Body of pancreas (tissue), 4 donors: Measurements from ENCODE around the gene TMCC3. TPM values are rescaled to one million over a fixed set of nuclear protein-coding genes. Genes with fewer than 3 reads are reported as not detected.

Source experiments
- ATAC-seq: fragments of 150-250 bp; one replicate; pipeline ENCODE4 v1.9.1; 2016
- DNase-seq, 4 donors: peaks; one replicate each; pipeline ENCODE4 v3.0.0-alpha.2; 2019
- H3K27ac ChIP-seq, 4 donors: fragments of 200-600 bp; sonication (generic); 1 replicate in 3 of 4; 2 replicates in 1 of 4; pipeline versions ENCODE4 v1.5.1 to v1.6.1; 2016 to 2019; ENCODE audit warnings: mild to moderate bottlenecking in 1 of 4, mixed read lengths in 1 of 4, moderate library complexity in 1 of 4
- H3K27me3 ChIP-seq, 2 donors: fragments of 200-600 bp; sonication (generic); one replicate each; pipeline ENCODE4 v1.6.0; 2016; ENCODE audit warnings: mild to moderate bottlenecking in 1 of 2
- H3K36me3 ChIP-seq, 2 donors: fragments of 200-600 bp; sonication (generic); replicated peaks in 1 of 2; 2 replicates each; pipeline ENCODE4 v1.5.1; 2016; ENCODE audit warnings: low read depth in 2 of 2; ENCODE audit not compliant: insufficient read depth in 1 of 2
- H3K4me1 ChIP-seq: fragments of 200-600 bp; sonication (generic); one replicate; pipeline ENCODE4 v1.6.0; 2016
- H3K4me3 ChIP-seq, 2 donors: fragments of 200-600 bp; sonication (generic); 1 replicate in 1 of 2; 2 replicates in 1 of 2; pipeline ENCODE4 v1.5.1; 2016 to 2019
- H3K9me3 ChIP-seq, 3 donors: fragments of 200-600 bp; sonication (generic); 1 replicate in 2 of 3; 2 replicates in 1 of 3; pipeline ENCODE4 v1.5.1; 2016
- POLR2A ChIP-seq, 3 donors: fragments of 450-650 bp; IDR thresholded peaks; one replicate each; pipeline ENCODE4 v1.6.1; 2016; ENCODE audit warnings: antibody characterized with exemption in 3 of 3, mild to moderate bottlenecking in 2 of 3
- WGBS, 2 donors: methylation state at CpG; one replicate each; pipeline ENCODE4 v1.1.5; 2017; 5-methylcytosine and 5-hydroxymethylcytosine counted together
- intact Hi-C: fragments of 100-400 bp; cut with DNase I; formaldehyde crosslinking; loops from one replicate; pipeline ENCODE4 v1.15.1; 2023
- total RNA-seq, 2 donors: library from RNA; depleted of rRNA; stranded (reverse); fragments of >200 nt; gene quantifications; one replicate each; pipeline ENCODE4 v1.1.0, GENCODE V29; 2016
- TF ChIP-seq, protein P1 (sequence below), 7 experiments: fragments of 450-650 bp in 4 of 7; fragments of 200-600 bp in 3 of 7; sonication (generic) in 3 of 7; IDR thresholded peaks; one replicate each; pipeline ENCODE4 v1.5.1; 2016 to 2019; ENCODE audit warnings: antibody characterized with exemption in 7 of 7

TMCC3 gene
- total RNA-seq, 2 donors from 2014 or later, result 1.3 to 3.6 TPM

DNA sequence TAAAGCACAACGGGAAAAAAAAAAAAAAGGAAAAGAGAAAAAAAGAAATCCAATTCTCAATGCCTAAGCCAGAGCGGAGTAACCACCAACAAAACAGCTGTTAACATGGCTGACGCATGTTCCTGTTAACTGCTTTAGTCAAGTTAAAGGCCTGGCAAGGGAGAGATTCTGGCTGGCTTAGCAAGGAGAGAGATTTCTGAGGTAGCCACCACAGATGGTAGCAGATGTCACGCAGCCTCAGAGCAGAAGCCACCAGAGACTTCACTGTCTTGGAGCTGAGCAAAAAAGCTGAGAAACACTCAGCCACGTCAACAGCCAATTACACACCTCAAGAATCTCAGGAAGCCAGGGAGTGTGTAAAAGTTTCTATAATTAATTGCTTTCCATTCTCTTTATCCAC lies 87.1 kb downstream of the TMCC3 start:
- Histone ChIP-seq H3K27me3 (no peaks in the 10 kb centered on the region), H3K27ac (no peak overlapping the region), H3K36me3 (no peaks in the 10 kb centered on the region), H3K9me3 (no peaks in the 10 kb centered on the region), H3K4me1 (no peaks in the 10 kb centered on the region), H3K4me3 (no peak overlapping the region)
- intact Hi-C loops, result no loop called here
- WGBS, 2 donors, result 74 to 83% methylated on average over 5 of the region's 5 CpGs
- TF ChIP-seq, protein P1, sequence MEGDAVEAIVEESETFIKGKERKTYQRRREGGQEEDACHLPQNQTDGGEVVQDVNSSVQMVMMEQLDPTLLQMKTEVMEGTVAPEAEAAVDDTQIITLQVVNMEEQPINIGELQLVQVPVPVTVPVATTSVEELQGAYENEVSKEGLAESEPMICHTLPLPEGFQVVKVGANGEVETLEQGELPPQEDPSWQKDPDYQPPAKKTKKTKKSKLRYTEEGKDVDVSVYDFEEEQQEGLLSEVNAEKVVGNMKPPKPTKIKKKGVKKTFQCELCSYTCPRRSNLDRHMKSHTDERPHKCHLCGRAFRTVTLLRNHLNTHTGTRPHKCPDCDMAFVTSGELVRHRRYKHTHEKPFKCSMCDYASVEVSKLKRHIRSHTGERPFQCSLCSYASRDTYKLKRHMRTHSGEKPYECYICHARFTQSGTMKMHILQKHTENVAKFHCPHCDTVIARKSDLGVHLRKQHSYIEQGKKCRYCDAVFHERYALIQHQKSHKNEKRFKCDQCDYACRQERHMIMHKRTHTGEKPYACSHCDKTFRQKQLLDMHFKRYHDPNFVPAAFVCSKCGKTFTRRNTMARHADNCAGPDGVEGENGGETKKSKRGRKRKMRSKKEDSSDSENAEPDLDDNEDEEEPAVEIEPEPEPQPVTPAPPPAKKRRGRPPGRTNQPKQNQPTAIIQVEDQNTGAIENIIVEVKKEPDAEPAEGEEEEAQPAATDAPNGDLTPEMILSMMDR (IDR thresholded peaks at IDR 0.05), result no peak
- no peak for TF ChIP-seq POLR2A (IDR thresholded peaks at IDR 0.05)
- ATAC-seq (no peak), DNase-seq (no peak)

DNA sequence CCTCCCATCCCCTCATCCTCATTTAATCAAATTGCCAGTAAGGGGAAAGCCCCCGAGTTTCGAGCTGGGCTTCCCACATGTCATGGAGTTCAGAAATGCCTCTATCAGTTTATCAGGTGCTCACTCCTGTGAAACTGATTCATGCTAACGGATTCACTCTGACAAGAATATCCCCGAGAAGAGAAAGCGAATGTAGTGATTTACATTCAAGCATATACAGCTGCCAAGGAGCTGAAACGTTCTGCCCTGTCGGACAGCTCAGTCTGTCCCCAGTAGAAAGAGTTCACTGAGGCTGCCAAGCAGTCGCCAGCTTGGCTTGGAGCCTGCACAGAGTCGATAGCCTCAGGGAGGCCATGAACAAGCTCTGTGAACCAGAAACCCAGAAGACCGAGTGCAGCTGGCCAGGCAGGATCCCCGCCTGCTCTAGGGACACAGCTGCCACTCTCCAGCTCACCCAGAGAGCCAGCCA lies 88.4 kb downstream of the TMCC3 start:
- Histone ChIP-seq H3K4me1 (no peaks in the 10 kb centered on the region), H3K27ac (peak overlapping the region in 2 of 4 donors; percentile 24 to 27), H3K27me3 (no peaks in the 10 kb centered on the region), H3K9me3 (no peaks in the 10 kb centered on the region), H3K36me3 (no peaks in the 10 kb centered on the region), H3K4me3 (no peak overlapping the region)
- TF ChIP-seq POLR2A (IDR thresholded peaks at IDR 0.05), result no peak
- TF ChIP-seq, protein P1 (IDR thresholded peaks at IDR 0.05), result no peak
- intact Hi-C loops, result no loop called here
- peak; percentile 22 to 83 (median 66) for DNase-seq
- peak; percentile 53 for ATAC-seq
- WGBS, 2 donors, result 25 to 36% methylated on average over 9 to 11 of the region's 11 CpGs

DNA sequence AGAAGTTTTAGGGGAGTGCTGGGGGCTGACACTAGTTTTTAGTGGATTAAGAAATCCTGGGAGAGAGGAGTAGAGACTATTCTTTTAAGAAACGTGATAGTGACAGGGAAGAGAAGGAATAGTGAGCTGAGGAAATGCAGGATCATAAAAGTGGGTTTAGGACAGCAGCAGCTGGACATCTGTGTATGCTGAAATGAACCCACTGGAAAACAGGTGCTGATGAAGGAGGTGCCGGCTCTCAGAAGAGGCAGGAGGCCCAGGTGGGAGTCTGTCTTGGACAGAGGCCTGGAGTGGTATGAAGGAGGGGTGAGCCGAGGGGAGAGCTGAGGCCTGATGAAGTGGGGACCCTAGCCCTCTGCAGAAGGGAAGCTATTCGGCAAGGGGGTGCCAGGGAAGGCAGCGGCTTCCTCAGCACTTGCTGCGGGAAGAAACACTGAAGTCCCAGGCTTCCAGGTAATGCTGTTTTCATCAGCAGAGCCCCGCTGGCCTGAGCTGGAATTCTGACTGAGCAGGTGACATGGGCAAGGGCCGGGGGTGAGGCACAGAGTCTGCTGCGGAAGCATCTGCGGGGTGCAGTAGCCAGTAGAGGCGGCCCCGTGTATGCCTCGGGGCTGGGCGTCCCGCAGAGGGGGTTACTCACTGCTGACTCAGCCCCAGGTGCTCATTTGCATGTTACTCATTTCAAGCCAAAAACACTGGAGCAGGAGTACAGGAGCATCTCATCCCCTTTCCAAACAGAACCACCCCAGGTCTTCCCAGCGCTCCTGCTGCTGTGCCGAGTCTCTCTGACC lies 89.7 kb downstream of the TMCC3 start:
- H3K27ac ChIP-seq, result no peak overlapping the region
- H3K36me3 ChIP-seq, result no peaks in the 10 kb centered on the region
- TF ChIP-seq, protein P1 (IDR thresholded peaks at IDR 0.05), result no peak
- no peak for TF ChIP-seq POLR2A (IDR thresholded peaks at IDR 0.05)
- H3K4me1 ChIP-seq, result no peaks in the 10 kb centered on the region
- H3K4me3 ChIP-seq, result no peak overlapping the region
- 54 to 74% methylated on average over 17 of the region's 17 CpGs for WGBS, 2 donors
- DNase-seq, result no peak
- intact Hi-C loops, result no loop called here
- no peaks in the 10 kb centered on the region for H3K27me3 ChIP-seq
- no peak for ATAC-seq
- no peaks in the 10 kb centered on the region for H3K9me3 ChIP-seq

DNA sequence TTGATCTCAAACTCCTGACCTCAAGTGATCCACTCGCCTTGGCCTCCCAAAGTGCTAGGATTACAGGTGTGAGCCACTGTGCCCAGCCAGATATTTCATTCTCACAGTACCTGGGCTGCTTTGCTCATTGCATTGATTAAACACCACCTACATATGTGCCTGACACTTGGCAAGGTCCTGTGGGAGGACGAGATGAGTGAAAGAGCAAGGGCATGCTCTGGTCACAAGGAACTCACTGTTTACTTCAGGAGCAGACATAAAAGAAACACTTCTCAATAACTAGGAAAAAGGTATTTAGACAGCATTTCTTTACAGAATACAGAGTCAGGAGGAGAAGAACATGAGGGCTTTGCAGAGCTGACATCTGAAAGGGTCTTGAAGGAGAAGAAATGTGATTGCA lies 91.7 kb downstream of the TMCC3 start:
- 29 to 41% methylated on average over 2 of the region's 2 CpGs for WGBS, 2 donors
- DNase-seq (no peak), ATAC-seq (no peak)
- H3K27ac ChIP-seq, result no peak overlapping the region
- TF ChIP-seq POLR2A (IDR thresholded peaks at IDR 0.05), result no peak
- TF ChIP-seq, protein P1 (IDR thresholded peaks at IDR 0.05), result no peak
- H3K4me3 ChIP-seq, result no peak overlapping the region
- no peaks in the 10 kb centered on the region for H3K36me3 ChIP-seq
- no peaks in the 10 kb centered on the region for H3K27me3 ChIP-seq
- no peaks in the 10 kb centered on the region for H3K9me3 ChIP-seq
- intact Hi-C loops, result loop anchor here (10.0 kb wide), 1 partner anchor 206 kb away; no protein-coding TSS in a partner anchor
- no peaks in the 10 kb centered on the region for H3K4me1 ChIP-seq
